RWPE1 (cell line): ENCODE data around the gene DNAJC17.

Experiments used
- CTCF ChIA-PET: fragments of 350-600 bp; sonication (Branson Sonifier 250); formaldehyde crosslinking; extraction: SDS; loops from one replicate; lab custom pipeline; 2021; lab: Yijun Ruan, JAX
- POLR2A ChIA-PET: fragments of 400-600 bp; formaldehyde crosslinking; extraction: SDS; loops from one replicate; lab custom pipeline; 2020; ENCODE audit warnings: antibody characterized with exemption; ENCODE audit not compliant: low non-redundant PET; lab: Yijun Ruan, JAX
- DNase-seq: peaks from one replicate; pipeline ENCODE4 v3.0.0; 2012; ENCODE audit warnings: low spot score
- H3K27ac ChIP-seq: fragments of 450-650 bp; 2 replicates; pipeline ENCODE4 v1.5.1; 2017
- CTCF ChIP-seq: fragments of 450-650 bp; conservative IDR thresholded peaks from 2 replicates; pipeline ENCODE4 v1.5.1; 2017; ENCODE audit warnings: low read depth, mild to moderate bottlenecking

The DNAJC17 gene

GRCh38 chr15:40844696-40845030 is 37.4 kb upstream of the DNAJC17 start:
- POLR2A ChIA-PET, result no interaction called here

GRCh38 chr15:40843885-40844695 is 36.8 kb upstream of the DNAJC17 start, which contains the start of gene SPINT1:
Gene SPINT1, plus strand, starts transcription at chr15:40844048. Its CDS starts 507 bp downstream, at chr15:40844555.
- peak within 1 kb of the TSS; percentile 24 for H3K27ac ChIP-seq
- TF ChIP-seq CTCF, result no peak
- ChIA-PET CTCF (interaction anchor here (0.8 to 1.3 kb wide), 6 partner anchors 9 to 50 kb away, joined by 3 to 7 read pairs (median 4); partner anchors contain the start of gene VPS18), POLR2A (interaction anchor here (0.6 to 1.6 kb wide), 3 partner anchors 37 to 59 kb away, joined by 4 to 10 read pairs (median 7); partner anchors contain the start of genes DNAJC17 and ZFYVE19)
- DNase-seq, result peak; percentile 64

More at GRCh38 chr15:40844696-40845030, 37.4 kb upstream of the DNAJC17 start:
- peak overlapping the region; percentile 24 for H3K27ac ChIP-seq
- no peak for TF ChIP-seq CTCF
- CTCF ChIA-PET, result interaction anchor here (0.7 to 1.3 kb wide), 6 partner anchors 13 to 305 kb away, joined by 3 to 7 read pairs (median 4); partner anchors contain the start of genes PPP1R14D and VPS18
- DNase-seq, result peak; percentile 48

- CTCF ChIA-PET, result interaction anchor here (0.6 to 1.2 kb wide), 4 partner anchors 8 to 51 kb away, joined by 3 to 8 read pairs (median 4); partner anchors contain the start of gene VPS18
Measured at GRCh38 chr15:40843261-40843884, 36.1 kb upstream of the DNAJC17 start.

GRCh38 chr15:40841741-40842140 is 34.5 kb upstream of the DNAJC17 start:
- no peak for DNase-seq
- TF ChIP-seq CTCF, result no peak
- H3K27ac ChIP-seq, result no peak overlapping the region
- CTCF ChIA-PET, result no interaction called here
- POLR2A ChIA-PET, result no interaction called here

More at GRCh38 chr15:40843261-40843884, 36.1 kb upstream of the DNAJC17 start:
- H3K27ac ChIP-seq, result peak overlapping the region; percentile 24; the same call in 1 of the 2 replicates
- POLR2A ChIA-PET, result interaction anchor here (0.6 to 1.6 kb wide), 3 partner anchors 36 to 58 kb away, joined by 4 to 10 read pairs (median 7); partner anchors contain the start of genes DNAJC17 and ZFYVE19
- TF ChIP-seq CTCF, result no peak
- DNase-seq, result no peak

GRCh38 chr15:40838756-40839155 is 31.5 kb upstream of the DNAJC17 start:
- peak overlapping the region; percentile 1; the same call in 1 of the 2 replicates for H3K27ac ChIP-seq
- ChIA-PET CTCF (interaction anchor here (1.1 kb wide), 2 partner anchors 21 to 69 kb away, joined by 3 read pairs; no protein-coding TSS in a partner anchor), POLR2A (no interaction called here)
- no peak for TF ChIP-seq CTCF
- DNase-seq, result no peak

- TF ChIP-seq CTCF, result no peak
- ChIA-PET POLR2A (no interaction called here), CTCF (interaction anchor here (0.8 kb wide), 1 partner anchor 60 kb away, joined by 4 read pairs; no protein-coding TSS in a partner anchor)
- H3K27ac ChIP-seq, result peak overlapping the region; percentile 71
- DNase-seq, result no peak
Measured at GRCh38 chr15:40836020-40836419, 28.7 kb upstream of the DNAJC17 start.
